GF-D8 (cell line): Measurements from ENCODE around the gene L3MBTL4.

Source experiments
- DNase-seq: peaks from one replicate; lab custom pipeline; 2025; lab: John Stamatoyannopoulos, UW

The L3MBTL4 gene

DNA sequence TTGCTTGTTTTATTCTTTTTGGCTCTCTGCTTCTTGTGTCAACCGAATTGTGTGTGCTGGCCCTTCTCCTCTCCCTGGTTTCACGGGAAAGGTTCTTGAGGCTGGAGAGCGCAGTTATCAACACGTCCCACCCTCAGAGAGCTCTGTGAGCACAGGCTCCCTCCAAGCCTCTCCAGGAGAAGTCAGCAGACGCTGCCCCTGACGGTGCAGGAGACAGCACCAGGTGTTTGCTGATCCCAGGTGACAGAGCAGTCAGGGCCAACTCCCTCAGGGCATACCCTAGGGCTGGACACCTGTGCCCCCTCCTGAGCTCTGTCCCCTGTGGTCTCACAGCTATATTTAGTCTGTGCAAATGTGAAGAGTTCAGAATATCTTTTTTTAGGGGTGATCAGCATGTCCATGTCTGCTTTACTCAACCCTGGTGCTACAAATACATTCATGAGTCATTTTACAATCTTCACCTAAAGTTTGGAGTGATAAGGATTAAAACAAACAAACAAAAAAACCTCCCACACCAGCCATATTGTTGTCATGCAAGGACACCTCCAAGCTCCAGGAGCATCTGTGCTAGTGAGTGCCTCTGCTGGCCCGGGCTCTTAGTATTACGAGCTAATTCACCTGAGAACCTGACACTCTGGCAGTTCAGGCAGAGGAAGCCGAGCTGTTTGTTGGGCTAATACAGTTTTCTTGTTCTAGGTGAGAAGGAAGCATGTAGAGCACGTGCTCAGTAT lies 453.4 kb downstream of the L3MBTL4 start:
- DNase-seq, result no peak

DNA sequence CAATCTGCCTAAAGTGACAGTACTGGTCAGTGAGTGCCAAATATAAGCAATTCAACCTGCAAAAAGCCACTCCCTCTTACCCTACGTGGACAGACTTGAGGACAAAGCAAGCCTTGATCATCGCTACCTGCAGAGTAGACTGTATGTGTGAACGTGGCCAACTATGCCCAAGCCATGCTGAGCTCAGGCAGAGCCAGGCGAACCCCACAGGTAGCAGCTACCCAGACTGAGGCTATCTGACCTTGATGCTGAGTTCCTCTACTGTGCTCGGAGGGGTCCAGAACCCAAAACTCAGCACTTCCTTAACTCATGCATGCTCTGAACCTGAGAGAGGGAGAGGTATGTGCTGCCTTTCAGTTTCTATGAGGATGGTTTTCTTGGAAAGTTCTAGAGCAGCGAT lies 455.9 kb downstream of the L3MBTL4 start:
- no peak for DNase-seq

DNA sequence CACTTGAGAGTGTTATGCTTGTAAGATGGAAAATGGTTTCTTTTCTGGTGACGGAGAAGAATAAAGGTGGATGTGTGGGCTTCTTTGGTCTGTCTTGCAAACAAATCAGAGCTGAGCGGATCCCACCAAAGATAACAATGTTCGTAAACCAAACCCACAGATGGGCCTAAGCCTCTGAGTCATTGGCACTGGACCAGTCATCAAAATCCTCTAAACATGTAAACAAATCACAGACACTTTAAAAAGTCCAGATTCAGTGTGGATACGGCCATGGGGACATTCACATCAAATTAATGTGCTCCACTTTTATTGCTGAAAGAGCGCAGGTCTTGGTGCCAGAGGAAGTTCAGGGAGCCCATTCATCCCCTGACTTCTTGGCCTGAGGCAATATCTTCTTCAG lies 458.9 kb downstream of the L3MBTL4 start:
- no peak for DNase-seq

DNA sequence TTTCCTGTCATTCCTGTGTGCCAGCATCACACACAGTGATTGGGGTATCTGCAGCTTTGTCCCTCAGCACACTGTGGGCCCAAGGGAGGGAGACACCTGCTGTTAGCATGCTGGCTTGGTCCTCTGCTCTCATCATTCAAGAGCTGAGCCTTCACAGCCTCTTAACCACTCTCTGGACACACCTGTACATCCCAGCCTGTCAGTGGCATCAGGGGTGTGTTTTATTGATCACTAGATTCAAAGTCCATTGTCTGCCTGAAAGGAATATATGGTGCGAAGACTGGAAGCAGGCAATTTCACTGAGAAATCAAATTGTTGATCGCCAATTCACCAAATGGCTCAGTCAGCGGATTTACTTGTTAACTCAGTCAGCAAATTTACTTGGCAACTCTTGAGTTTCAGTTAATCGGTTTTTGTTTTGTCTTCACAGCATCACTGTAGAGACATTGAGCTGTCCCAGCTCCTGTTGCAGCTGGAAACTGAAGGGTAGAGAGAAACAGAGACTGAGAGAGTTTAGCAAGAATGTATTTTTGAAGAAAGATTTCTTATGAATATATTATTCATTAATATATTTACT lies 463.1 kb downstream of the L3MBTL4 start:
- no peak for DNase-seq

GRCh38 chr18:5948781-5949180 lies 465.9 kb downstream of the L3MBTL4 start:
- no peak for DNase-seq

DNA sequence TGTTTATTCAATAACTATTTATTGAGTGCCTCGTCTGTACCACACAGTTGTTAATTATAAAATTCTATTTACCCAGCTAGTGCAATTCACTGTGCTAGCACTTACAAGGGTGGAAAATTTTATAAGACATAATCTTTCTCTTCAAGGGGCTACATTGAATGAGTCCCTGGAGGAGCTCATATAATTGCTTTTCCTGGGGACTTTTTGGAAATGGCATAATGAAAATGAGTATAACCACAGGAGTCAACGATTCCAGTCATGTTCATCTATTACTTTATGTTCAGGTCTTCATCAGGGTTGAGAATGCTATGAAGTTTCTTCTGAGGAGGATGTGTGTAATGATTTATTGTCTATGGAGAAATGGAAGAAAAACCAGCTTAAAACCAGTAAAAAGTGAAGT lies 466.5 kb downstream of the L3MBTL4 start:
- no peak for DNase-seq

GRCh38 chr18:5944448-5944847 lies 470.3 kb downstream of the L3MBTL4 start:
- DNase-seq, result no peak

DNA sequence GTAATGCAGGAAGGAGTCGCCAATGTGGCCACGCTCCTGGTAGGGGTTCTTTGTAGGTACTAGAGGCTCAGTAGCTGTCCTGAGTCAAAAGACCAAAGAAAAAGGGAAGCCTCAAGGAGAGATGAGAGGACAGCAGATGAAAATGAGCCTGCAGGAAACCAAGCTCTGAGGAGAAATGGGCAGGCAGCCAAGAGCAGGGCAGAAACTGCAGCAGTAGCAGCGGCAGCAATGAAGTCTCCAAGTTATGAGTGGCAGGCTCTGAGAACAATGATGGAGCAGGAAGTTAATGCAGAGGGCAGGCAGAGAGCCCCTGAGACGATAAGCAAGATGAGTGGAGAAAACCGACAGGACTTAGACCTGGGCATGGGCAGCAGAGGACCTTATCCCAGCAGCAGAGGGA lies 471.2 kb downstream of the L3MBTL4 start:
- DNase-seq, result no peak

- no peak for DNase-seq
These were observed 472.1 kb downstream of the L3MBTL4 start for GRCh38 chr18:5942591-5942990.

DNA sequence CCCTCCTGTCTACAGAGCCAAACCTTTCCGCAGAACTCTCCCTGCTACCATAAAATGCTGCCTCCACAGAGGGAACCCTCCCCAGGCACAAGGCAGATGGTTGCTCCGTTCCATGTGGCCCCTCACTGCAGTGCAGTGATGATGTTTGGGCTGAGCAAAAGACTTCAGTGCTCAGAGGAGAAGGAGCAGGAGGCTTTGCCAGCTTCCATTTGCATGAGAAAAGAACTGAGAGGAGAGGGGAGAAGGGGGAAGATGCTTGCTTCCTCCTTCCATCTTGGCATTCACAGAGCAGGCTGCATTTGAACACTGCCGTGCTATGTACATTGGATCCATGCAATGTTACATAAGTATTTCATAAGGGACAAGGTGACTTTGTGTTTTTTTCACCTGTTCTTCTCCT lies 472.8 kb downstream of the L3MBTL4 start:
- no peak for DNase-seq

DNA sequence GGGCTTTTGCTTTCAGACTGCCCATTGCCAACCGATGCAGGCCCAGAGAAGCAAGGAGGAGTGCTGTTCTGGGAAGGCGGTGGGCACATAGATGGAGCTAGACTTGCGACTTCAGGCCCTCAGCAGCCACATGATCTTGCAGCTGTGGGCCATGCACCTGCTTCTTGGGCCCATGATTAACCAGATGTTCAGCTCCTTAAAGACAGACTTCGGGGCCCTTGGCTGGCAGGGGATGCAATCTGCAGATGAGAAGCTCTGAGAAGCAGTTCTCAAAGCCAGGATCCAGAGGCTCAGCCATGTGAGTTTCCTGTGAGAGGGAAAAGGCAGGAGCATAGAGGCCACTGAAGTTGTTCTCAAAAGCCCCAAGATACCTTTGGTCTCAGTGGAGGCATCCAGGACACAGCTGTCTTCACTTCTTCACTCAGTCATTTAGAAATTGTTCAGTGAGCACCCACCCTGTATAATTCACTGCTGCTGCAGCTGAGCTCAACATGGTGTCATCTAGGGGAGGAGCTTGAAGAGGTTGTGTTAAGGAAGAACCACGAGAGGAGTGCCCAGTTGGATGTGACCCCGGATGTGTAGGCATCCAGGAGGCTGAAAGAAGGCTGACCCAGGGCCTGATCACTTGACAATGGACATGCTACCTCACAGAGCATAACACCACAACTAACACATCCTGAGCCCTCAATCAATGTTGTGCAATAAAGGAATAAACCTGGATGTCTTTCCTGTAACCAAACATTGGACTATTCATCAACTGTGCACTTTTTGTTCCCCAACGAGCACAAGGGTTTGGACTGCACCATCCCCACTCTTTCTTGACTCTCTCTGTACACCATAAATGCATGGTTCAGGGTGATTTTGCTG lies 474.7 kb downstream of the L3MBTL4 start:
- DNase-seq, result no peak

DNA sequence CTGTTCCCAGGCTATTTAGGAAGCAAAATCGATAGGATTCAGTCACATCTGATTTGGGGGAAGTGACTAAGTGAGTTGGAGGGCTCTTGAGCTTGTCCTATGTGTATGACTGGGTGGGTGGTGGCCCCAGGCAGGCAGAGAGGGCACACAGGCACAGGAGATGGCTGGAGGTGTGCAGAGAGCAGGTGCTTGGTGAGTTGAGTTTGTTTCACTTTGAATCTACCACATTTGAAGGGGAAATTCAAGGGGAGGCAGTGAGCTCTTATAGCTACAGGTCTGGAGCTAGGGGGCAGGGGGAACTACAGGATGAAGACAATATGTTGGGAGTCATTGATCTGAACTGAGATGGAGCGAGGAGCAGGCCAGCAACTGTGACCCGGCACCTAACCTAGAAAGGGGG lies 476.9 kb downstream of the L3MBTL4 start:
- no peak for DNase-seq

DNA sequence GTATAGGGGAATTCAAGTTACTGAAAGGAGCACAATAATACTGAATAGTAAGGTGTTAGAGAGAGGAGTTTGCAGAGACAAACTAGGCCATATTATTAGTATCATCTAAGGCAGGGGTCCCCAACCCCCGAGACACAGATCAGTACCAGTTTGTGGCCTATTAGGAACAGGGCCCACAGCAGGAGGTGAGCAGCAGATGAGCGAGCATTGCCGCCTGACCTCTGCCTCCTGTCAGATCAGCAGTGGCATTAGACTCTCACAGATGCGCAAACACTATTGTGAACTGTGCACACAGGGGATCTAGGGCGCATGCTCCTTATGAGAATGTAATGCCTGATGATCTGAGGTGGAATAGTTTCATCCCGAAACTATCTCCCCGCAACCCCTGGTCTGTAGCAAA lies 477.6 kb downstream of the L3MBTL4 start:
- DNase-seq, result no peak

- no peak for DNase-seq
These were observed 483.9 kb downstream of the L3MBTL4 start for GRCh38 chr18:5930789-5931188.

DNA sequence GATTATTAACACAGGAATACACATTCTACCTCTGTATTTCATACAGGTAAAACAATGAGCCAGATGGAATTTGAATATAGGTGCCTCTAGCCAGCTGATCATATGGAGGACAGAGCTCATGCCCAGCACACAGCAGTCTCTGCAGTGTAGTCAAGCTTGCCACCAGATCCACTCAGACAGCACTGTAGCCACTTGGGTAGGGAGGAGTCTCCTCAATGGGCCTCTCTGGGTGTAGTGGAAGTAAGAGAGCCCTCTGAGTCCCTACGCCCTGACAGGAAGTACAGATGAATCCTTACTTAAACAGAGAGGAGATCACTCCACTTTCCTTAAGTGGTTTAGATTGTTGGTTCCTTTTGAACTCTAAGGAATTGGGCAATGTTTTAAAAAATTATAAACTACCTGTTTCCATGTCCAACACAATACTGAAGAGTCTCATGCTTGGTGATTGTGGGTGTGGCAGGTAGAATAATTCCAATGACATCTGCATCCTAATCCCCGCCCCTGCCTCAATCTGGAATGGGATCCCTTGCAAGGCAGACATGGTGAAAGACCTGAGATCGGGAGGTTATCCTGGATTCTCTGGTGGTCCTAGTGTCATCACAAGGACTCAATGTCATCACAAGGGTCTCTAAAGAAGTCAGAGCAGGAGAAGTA lies 496.4 kb downstream of the L3MBTL4 start:
- no peak for DNase-seq

DNA sequence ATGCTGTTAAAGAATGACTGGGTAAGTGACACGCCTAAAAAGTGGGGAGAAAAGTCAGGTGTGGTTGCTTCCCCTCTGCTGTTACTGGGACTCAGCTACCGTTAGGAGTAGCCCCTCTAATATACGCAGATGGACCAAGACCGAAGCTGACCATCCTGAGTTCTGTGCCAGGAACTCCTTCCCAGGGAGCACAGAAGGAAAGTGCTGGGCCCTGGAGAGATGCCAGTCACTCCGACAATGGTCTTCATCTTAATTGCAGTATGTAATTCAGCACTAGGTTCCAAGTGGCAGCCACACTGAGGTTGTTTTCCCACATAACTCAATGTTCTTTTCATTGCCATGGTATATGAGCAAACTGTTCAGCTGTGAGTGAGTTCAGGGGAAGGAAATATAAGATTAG lies 499.8 kb downstream of the L3MBTL4 start:
- no peak for DNase-seq

DNA sequence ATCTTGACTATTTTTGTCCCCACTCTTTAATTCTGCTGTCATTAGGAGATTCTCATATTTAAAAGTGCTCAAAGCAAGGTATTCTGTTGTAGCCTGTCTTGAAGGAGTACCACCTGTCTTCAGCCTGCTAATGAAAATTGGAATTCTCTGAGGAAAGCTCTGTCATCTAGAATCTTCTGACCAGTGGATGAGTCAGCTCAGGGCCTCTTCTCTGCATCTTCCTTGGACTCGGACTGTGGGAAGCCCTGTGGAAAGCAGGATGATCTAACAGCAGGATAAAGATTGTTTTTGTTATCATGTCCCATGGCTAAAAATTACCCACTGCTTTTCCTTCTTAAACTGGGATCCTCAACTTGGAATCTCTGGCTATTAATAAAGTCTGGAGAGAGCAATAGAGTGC lies 500.7 kb downstream of the L3MBTL4 start:
- DNase-seq, result no peak

DNA sequence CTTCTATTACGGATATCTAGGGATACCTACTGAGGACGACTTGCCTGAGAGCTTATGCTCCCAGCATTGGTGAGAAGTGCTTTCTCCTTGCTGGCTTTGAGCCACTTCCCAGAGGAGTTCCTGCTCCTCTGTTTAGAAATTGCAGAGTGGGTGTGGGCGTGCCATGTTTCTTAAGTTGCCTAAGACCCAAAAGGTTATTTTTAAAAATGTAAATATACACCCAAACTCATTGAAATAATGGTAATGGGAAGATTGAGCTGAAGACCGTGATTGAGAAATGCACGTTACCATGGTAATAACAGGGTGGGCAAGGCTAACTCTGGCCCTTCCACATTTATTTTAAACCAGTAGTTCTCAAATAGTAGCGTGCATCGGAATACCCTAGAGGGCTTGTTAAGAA lies 502.1 kb downstream of the L3MBTL4 start:
- no peak for DNase-seq

DNA sequence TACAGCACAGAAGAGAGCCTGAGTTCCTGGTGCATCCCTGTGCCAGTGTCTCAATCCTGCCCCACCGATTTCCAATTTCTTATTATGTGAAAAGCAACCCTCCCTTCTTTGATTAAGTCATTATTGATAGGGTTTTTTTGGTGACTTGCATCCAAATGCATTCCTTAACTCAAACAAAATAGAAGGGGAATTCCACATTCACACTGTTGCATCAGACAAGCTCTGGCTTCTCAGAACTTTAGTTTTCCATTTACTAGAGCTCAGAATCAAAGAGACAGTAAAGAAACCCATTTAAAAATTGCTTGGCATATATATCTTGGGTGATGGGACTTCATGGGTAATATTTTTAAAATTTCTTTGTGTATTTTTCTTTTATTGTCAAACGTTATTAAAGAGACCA lies 505.6 kb downstream of the L3MBTL4 start:
- DNase-seq, result no peak
